GM12892 (cell line): ENCODE results near the gene CD247.

ENCODE experiments used
- POLR2A ChIP-seq: IDR thresholded peaks from 2 replicates; pipeline ENCODE4 v1.6.1; 2011; ENCODE audit warnings: low read depth, low read length, control low read depth
- POLR2AphosphoS5 ChIP-seq: IDR thresholded peaks from 2 replicates; pipeline ENCODE4 v1.6.1; 2011; ENCODE audit warnings: low read depth, low read length, control low read depth

- TF ChIP-seq POLR2A (no peak), POLR2AphosphoS5 (no peak)
Measured at GRCh38 chr1:167463875-167464575, 54.3 kb downstream of the CD247 start.
